Loucy (cell line): ENCODE data around the gene SLC35G4.
A peak's percentile ranks its signal among the peaks of the same experiment; 100 is the strongest.

Source experiments
- EZH2phosphoT487 ChIP-seq: fragments of 200-600 bp; IDR thresholded peaks from 2 replicates; pipeline ENCODE4 v1.6.1; 2018; ENCODE audit warnings: antibody characterized with exemption, mild to moderate bottlenecking, moderate library complexity, borderline replicate concordance
- TF ChIP-seq, protein P1 (sequence below): fragments of 200-600 bp; sonication (generic); conservative IDR thresholded peaks from 2 replicates; pipeline ENCODE4 v1.5.1; 2014; ENCODE audit warnings: mild to moderate bottlenecking, antibody characterized with exemption, low read length

DNA sequence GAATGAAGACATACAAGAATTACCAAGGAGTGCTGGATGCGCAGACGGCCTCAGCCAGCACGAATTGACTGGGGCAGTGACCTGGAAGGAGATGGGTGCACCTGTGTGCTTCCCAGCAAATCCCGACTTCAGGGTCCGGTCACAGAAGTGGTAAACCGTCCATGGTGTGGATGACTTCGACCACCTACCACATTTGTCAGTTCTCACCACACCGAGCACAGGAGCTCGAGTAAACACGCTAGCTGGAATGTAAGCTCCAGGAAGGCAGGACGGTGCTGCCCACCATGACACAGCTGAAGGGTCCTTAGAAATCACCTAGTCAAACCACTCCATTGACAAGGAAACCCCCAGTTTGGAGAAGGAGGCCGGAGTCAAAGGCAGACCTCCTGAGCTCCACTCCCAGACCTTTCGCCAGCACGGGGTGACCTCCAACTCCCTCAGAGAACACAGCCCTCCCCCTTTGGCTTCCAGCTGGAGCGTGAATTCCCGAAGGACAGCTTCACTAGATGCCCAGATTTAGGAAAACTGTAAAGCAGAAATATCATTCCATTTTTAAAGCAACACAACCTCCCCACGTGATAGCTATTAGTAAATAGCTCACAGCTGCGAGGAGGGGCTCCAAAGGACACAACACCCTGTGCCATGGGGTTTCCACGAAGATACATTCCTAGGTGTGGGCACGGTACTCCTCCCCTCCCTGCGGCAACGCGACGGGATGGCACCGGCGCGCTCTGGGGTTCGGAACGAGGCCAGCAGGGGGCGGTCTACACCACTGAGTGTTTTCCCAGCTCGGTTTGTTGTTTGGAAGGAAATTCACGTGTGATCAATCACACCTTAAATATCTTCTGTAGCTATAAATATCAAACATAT lies 45.6 kb downstream of the SLC35G4 start:
- TF ChIP-seq, protein P1, sequence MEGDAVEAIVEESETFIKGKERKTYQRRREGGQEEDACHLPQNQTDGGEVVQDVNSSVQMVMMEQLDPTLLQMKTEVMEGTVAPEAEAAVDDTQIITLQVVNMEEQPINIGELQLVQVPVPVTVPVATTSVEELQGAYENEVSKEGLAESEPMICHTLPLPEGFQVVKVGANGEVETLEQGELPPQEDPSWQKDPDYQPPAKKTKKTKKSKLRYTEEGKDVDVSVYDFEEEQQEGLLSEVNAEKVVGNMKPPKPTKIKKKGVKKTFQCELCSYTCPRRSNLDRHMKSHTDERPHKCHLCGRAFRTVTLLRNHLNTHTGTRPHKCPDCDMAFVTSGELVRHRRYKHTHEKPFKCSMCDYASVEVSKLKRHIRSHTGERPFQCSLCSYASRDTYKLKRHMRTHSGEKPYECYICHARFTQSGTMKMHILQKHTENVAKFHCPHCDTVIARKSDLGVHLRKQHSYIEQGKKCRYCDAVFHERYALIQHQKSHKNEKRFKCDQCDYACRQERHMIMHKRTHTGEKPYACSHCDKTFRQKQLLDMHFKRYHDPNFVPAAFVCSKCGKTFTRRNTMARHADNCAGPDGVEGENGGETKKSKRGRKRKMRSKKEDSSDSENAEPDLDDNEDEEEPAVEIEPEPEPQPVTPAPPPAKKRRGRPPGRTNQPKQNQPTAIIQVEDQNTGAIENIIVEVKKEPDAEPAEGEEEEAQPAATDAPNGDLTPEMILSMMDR: peak; percentile 86
- TF ChIP-seq EZH2phosphoT487: no peak
